CD4-positive, alpha-beta T cell treated with Interleukin-6 at 100 ng/mL for 8 hours (primary cell): ENCODE results near the gene BRIP1.
"Not testable (repeated sequence)": the region's sequence is repeated elsewhere in the genome, so short reads cannot be mapped to it uniquely, and the experiment has no call there.

Source experiments
- DNase-seq: peaks from one replicate; pipeline ENCODE4 v3.0.0-alpha.2; 2020; ENCODE audit warnings: mixed read lengths, low spot score

The BRIP1 gene

GRCh38 chr17:61862975-61863800 lies at the start of gene BRIP1:
TSS of gene BRIP1 (minus strand) at chr17:61863528. CDS start at chr17:61861539, 1,989 bp downstream.
- peak; percentile 86 for DNase-seq

- no peak for DNase-seq
Measured at GRCh38 chr17:61908292-61909037, 45.1 kb upstream of the BRIP1 start.

GRCh38 chr17:61907361-61907760 lies 44.0 kb upstream of the BRIP1 start:
- DNase-seq: no peak

- DNase-seq: peak; percentile 43
Measured at GRCh38 chr17:61904094-61904710, 40.9 kb upstream of the BRIP1 start.

- DNase-seq: no peak
Measured at GRCh38 chr17:61903251-61903650, 39.9 kb upstream of the BRIP1 start.

GRCh38 chr17:61897548-61898180 lies 34.3 kb upstream of the BRIP1 start:
- no peak for DNase-seq

- DNase-seq: no peak
Measured at GRCh38 chr17:61895391-61895790, 32.1 kb upstream of the BRIP1 start.

GRCh38 chr17:61894310-61894709 lies 31.0 kb upstream of the BRIP1 start:
- DNase-seq: not testable (repeated sequence)

- not testable (repeated sequence) for DNase-seq
Measured at GRCh38 chr17:61887733-61888132, 24.4 kb upstream of the BRIP1 start.

GRCh38 chr17:61885865-61886264 lies 22.5 kb upstream of the BRIP1 start:
- not testable (repeated sequence) for DNase-seq

GRCh38 chr17:61884864-61885263 lies 21.5 kb upstream of the BRIP1 start:
- no peak for DNase-seq

- no peak for DNase-seq
Measured at GRCh38 chr17:61880589-61881102, 17.3 kb upstream of the BRIP1 start.

GRCh38 chr17:61878984-61879612 lies 15.8 kb upstream of the BRIP1 start:
- DNase-seq: no peak

GRCh38 chr17:61878520-61878919 lies 15.2 kb upstream of the BRIP1 start:
- DNase-seq: no peak

GRCh38 chr17:61877837-61878236 lies 14.5 kb upstream of the BRIP1 start:
- DNase-seq: no peak

- no peak for DNase-seq
Measured at GRCh38 chr17:61875804-61876203, 12.5 kb upstream of the BRIP1 start.

- no peak for DNase-seq
Measured at GRCh38 chr17:61875285-61875684, 12.0 kb upstream of the BRIP1 start.

GRCh38 chr17:61874075-61874474 lies 10.7 kb upstream of the BRIP1 start:
- no peak for DNase-seq

- no peak for DNase-seq
Measured at GRCh38 chr17:61872099-61872498, 8.8 kb upstream of the BRIP1 start.

GRCh38 chr17:61869138-61869537 lies 5.8 kb upstream of the BRIP1 start:
- no peak for DNase-seq

- no peak for DNase-seq
Measured at GRCh38 chr17:61868074-61868473, 4.7 kb upstream of the BRIP1 start.

- no peak for DNase-seq
Measured at GRCh38 chr17:61867033-61867432, 3.7 kb upstream of the BRIP1 start.
